B cell (primary cell): ENCODE results near the gene YWHAG. TPM values are rescaled to one million over a fixed set of nuclear protein-coding genes. Genes with fewer than 3 reads are reported as not detected.

ENCODE experiments used
- ATAC-seq: fragments of 200-7000 bp; cut with Tn5 transposase; one replicate; pipeline ENCODE4 v1.10.0; 2021; ENCODE audit warnings: low read depth, mild to moderate bottlenecking, moderate number of reproducible peaks, moderate library complexity
- CTCF ChIA-PET: fragments of 350-600 bp; sonication (Branson Sonifier 250); formaldehyde crosslinking; loops from one replicate; lab custom pipeline; 2021; ENCODE audit warnings: antibody characterized with exemption, inconsistent platforms; lab: Charles Lee
- POLR2A ChIA-PET: fragments of 350-600 bp; sonication (Branson Sonifier 250); formaldehyde crosslinking; loops from one replicate; lab custom pipeline; 2021; ENCODE audit warnings: antibody characterized with exemption; lab: Charles Lee
- DNase-seq: peaks from one replicate; pipeline ENCODE4 v3.0.0; 2013
- H2AFZ ChIP-seq: 2 replicates; pipeline ENCODE4 v1.6.1; 2012; ENCODE audit warnings: mild to moderate bottlenecking, low read depth, low read length; ENCODE audit not compliant: insufficient read depth, poor library complexity, severe bottlenecking
- H3K27ac ChIP-seq, 2 donors: 1 replicate in 1 of 2; 2 replicates in 1 of 2; pipeline ENCODE4 v1.5.1; 2012 to 2013; ENCODE audit warnings: low read length in 2 of 2, mild to moderate bottlenecking in 2 of 2, moderate library complexity in 1 of 2
- H3K27me3 ChIP-seq, 4 experiments: fragments of 200-600 bp in 1 of 4; sonication (generic) in 1 of 4; replicated peaks in 1 of 4; 1 replicate in 2 of 4; 2 replicates in 2 of 4; pipeline versions ENCODE4 v1.6.1 to v1.7.0; 2013 to 2016; ENCODE audit warnings: low read length in 3 of 4, mild to moderate bottlenecking in 2 of 4, mixed read lengths in 1 of 4, moderate library complexity in 1 of 4; ENCODE audit not compliant: insufficient read depth in 4 of 4, control insufficient read depth in 3 of 4; ENCODE audit errors: control extremely low read depth in 1 of 4
- H3K36me3 ChIP-seq, 2 experiments: replicated peaks in 1 of 2; 1 replicate in 1 of 2; 2 replicates in 1 of 2; pipeline versions ENCODE4 v1.6.1 to v1.7.1; 2013; ENCODE audit warnings: low read length in 1 of 2; ENCODE audit not compliant: insufficient read depth in 2 of 2, control insufficient read depth in 1 of 2; ENCODE audit errors: control extremely low read depth in 1 of 2, extremely low read depth in 1 of 2
- H3K4me1 ChIP-seq, 2 donors: fragments of 200-600 bp in 1 of 2; sonication (generic) in 1 of 2; 1 replicate in 1 of 2; 2 replicates in 1 of 2; pipeline versions ENCODE4 v1.5.1 to v1.6.1; 2013 to 2017; ENCODE audit warnings: low read length in 2 of 2; ENCODE audit not compliant: control insufficient read depth in 2 of 2, insufficient read depth in 2 of 2
- H3K4me2 ChIP-seq: replicated peaks from 2 replicates; pipeline ENCODE3; 2012; ENCODE audit warnings: mild to moderate bottlenecking, low read depth, low read length; ENCODE audit not compliant: poor library complexity, severe bottlenecking
- H3K4me3 ChIP-seq, 5 experiments: fragments of 200-600 bp in 1 of 5; sonication (generic) in 1 of 5; 1 replicate in 3 of 5; 2 replicates in 2 of 5; pipeline versions ENCODE4 v1.5.1 to v1.7.0; 2011 to 2016; ENCODE audit warnings: low read length in 4 of 5, mild to moderate bottlenecking in 4 of 5, low read depth in 2 of 5, control low read depth in 1 of 5, moderate library complexity in 1 of 5; ENCODE audit not compliant: insufficient read depth in 1 of 5; ENCODE audit errors: control extremely low read depth in 1 of 5, extremely low read depth in 1 of 5
- H3K79me2 ChIP-seq: fragments of 200-600 bp; sonication (generic); one replicate; pipeline ENCODE4 v1.6.0; 2016; ENCODE audit warnings: low read length; ENCODE audit not compliant: control insufficient read depth, insufficient read depth
- H3K9ac ChIP-seq: fragments of 200-600 bp; sonication (generic); 2 replicates; pipeline ENCODE4 v1.6.1; 2017; ENCODE audit warnings: mild to moderate bottlenecking, low read length, moderate library complexity
- H3K9me3 ChIP-seq, 3 donors: one replicate each; pipeline versions ENCODE4 v1.6.1 to v1.7.1; 2013; ENCODE audit warnings: low read length in 2 of 3; ENCODE audit not compliant: control insufficient read depth in 2 of 3, insufficient read depth in 1 of 3; ENCODE audit errors: control extremely low read depth in 1 of 3
- H4K20me1 ChIP-seq: 2 replicates; pipeline ENCODE4 v1.6.0; 2012; ENCODE audit warnings: mild to moderate bottlenecking, low read length; ENCODE audit not compliant: insufficient read depth, control insufficient read depth, poor library complexity, severe bottlenecking
- H3K27ac Mint-ChIP-seq: one replicate; pipeline ENCODE4 v1.8.0; 2021; ENCODE audit warnings: mixed read lengths
- H3K27me3 Mint-ChIP-seq: one replicate; pipeline ENCODE4 v1.8.0; 2021; ENCODE audit warnings: mixed read lengths
- H3K4me1 Mint-ChIP-seq: one replicate; pipeline ENCODE4 v1.8.0; 2021; ENCODE audit warnings: mixed read lengths
- H3K4me3 Mint-ChIP-seq: one replicate; pipeline ENCODE4 v1.8.0; 2021; ENCODE audit warnings: mixed read lengths
- H3K9me3 Mint-ChIP-seq: one replicate; pipeline ENCODE4 v1.8.0; 2022; ENCODE audit warnings: mixed read lengths; ENCODE audit not compliant: insufficient read depth
- CTCF ChIP-seq: fragments of 200-600 bp; IDR thresholded peaks from one replicate; pipeline ENCODE4 v1.8.0; 2022; ENCODE audit warnings: antibody characterized with exemption, mild to moderate bottlenecking
- EZH2 ChIP-seq: IDR thresholded peaks from 2 replicates; pipeline ENCODE4 v1.6.1; 2012; ENCODE audit warnings: borderline replicate concordance, low read depth, mild to moderate bottlenecking, moderate library complexity, low read length; ENCODE audit not compliant: insufficient read depth, poor library complexity, severe bottlenecking
- WGBS: methylation state at CpG from one replicate; pipeline ENCODE4 v1.1.5; 2013; ENCODE audit warnings: missing lambda C conversion rate; ENCODE audit not compliant: insufficient coverage; 5-methylcytosine and 5-hydroxymethylcytosine counted together
- intact Hi-C: fragments of 100-400 bp; cut with micrococcal nuclease; formaldehyde crosslinking; loops from one replicate; pipeline ENCODE4 v1.10.0; 2022
- polyA plus RNA-seq: library from polyadenylated mRNA; depleted of rRNA; stranded (reverse); fragments of >200 nt; gene quantifications from 2 replicates; pipeline ENCODE4 v1.2.3, GENCODE V29; 2012
- total RNA-seq, 2 donors: library from RNA; stranded (reverse); fragments of 120-200 nt in 1 of 2; gene quantifications; 1 replicate in 1 of 2; 2 replicates in 1 of 2; pipeline versions ENCODE4 v1.2.3 to v1.2.4, GENCODE V29; 2013 to 2022

The YWHAG gene
- total and polyA plus RNA-seq, 2 donors (not counting 1 experiment from before 2014, with no cell fraction given), result 6.6 to 51.6 TPM

DNA sequence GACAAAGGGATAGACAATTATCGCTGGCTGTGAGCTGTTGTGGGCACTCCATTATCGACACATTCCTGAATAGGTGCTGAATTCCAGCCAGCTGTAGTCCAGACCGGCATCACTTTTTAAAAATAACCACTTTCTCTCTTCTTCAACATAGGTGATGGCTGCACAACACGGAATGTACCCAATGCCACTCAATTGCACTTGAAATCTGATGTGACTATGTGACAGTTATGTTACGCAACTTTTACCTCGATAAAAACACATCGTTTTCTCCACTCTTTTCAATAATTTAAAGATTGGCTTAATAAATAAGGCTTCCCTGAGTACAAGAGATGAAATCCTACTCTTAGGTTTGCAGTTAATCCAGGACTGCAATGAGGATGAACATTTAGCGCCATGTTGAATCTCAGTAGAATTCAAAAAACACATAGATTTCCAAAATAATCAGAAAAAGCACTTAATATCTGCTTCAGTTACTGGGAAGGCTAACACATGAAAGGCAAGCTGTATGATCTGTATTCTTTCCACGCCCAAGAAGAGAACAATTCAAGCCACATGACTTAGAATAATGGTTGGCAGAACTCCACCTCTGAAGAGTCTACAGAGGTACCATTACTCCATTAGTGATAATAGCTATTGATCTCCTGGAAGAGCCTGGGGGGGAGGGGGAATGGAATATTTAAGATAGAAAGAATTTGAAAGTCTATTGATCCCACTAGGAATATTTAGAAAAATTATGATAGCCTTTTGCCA lies 3.6 kb downstream of the YWHAG start:
- H3K4me1 Mint-ChIP-seq, result peaks cover 55% of the 10 kb centered on the region
- Histone ChIP-seq H3K27me3 (no peaks in the 10 kb centered on the region), H3K4me2 (no peak overlapping the region), H4K20me1 (peaks cover 83% of the 10 kb centered on the region), H3K9me3 (no peaks in the 10 kb centered on the region), H3K79me2 (peaks cover 84% of the 10 kb centered on the region), H3K27ac (no peak overlapping the region), H2AFZ (no peak overlapping the region), H3K36me3 (peaks cover 4 to 17% of the 10 kb centered on the region in 2 experiments), H3K4me3 (no peak overlapping the region), H3K9ac (no peak overlapping the region), H3K4me1 (peaks cover 17 to 19% of the 10 kb centered on the region in 2 donors)
- WGBS, result 96% methylated on average over 3 of the region's 9 CpGs
- ATAC-seq (no peak), DNase-seq (no peak)
- no peaks in the 10 kb centered on the region for H3K27me3 Mint-ChIP-seq
- no peaks in the 10 kb centered on the region for H3K9me3 Mint-ChIP-seq
- H3K4me3 Mint-ChIP-seq, result no peak overlapping the region
- no peak overlapping the region for H3K27ac Mint-ChIP-seq
- TF ChIP-seq CTCF, result no peak
- no peak for TF ChIP-seq EZH2
- CTCF ChIA-PET, result no interaction called here
- POLR2A ChIA-PET, result no interaction called here
- intact Hi-C loops, result loop anchor here (5.0 kb wide), 1 partner anchor 308 kb away; the partner anchor contains the start of genes MDH2 and STYXL1

- intact Hi-C loops, result no loop called here
- H3K4me1 ChIP-seq, result peaks cover 13 to 16% of the 10 kb centered on the region in 2 donors
- ChIA-PET CTCF (no interaction called here), POLR2A (interaction anchor here (0.7 kb wide), 2 partner anchors 19 to 872 kb away, joined by 5 read pairs; no protein-coding TSS in a partner anchor)
- H3K4me3 ChIP-seq, result no peak overlapping the region
- ATAC-seq (no peak), DNase-seq (no peak)
- H3K27me3 Mint-ChIP-seq, result no peaks in the 10 kb centered on the region
- H3K4me1 Mint-ChIP-seq, result peaks cover 51% of the 10 kb centered on the region
- no peak overlapping the region for H2AFZ ChIP-seq
- no peak overlapping the region for H3K4me3 Mint-ChIP-seq
- H3K9me3 ChIP-seq, result no peaks in the 10 kb centered on the region
- no peak for TF ChIP-seq CTCF
- TF ChIP-seq EZH2, result no peak
- H3K27ac ChIP-seq, result no peak overlapping the region
- H3K79me2 ChIP-seq, result peaks cover 91% of the 10 kb centered on the region
- H3K9ac ChIP-seq, result no peak overlapping the region
- no peaks in the 10 kb centered on the region for H3K27me3 ChIP-seq
- peaks cover 5 to 22% of the 10 kb centered on the region in 2 experiments for H3K36me3 ChIP-seq
- WGBS, result 100% methylated on average over 1 of the region's 4 CpGs
- H3K27ac Mint-ChIP-seq, result no peak overlapping the region
- H3K9me3 Mint-ChIP-seq, result no peaks in the 10 kb centered on the region
- H4K20me1 ChIP-seq, result peaks cover 89% of the 10 kb centered on the region
- no peak overlapping the region for H3K4me2 ChIP-seq
Measured at GRCh38 chr7:76354516-76354915, 4.3 kb downstream of the YWHAG start.
